Adrenal gland (tissue), 5 donors: ENCODE results near the gene B3GLCT.

Experiments used
- POLR2A ChIP-seq, 2 donors: fragments of 450-650 bp; IDR thresholded peaks; one replicate each; pipeline ENCODE4 v1.6.1; 2017; ENCODE audit warnings: antibody characterized with exemption in 2 of 2, mild to moderate bottlenecking in 2 of 2, moderate library complexity in 1 of 2
- TF ChIP-seq, protein P1 (sequence below), 6 experiments: fragments of 450-650 bp in 4 of 6; fragments of 200-600 bp in 2 of 6; sonication (generic) in 1 of 6; IDR thresholded peaks; 1 replicate in 5 of 6; 2 replicates in 1 of 6; pipeline versions ENCODE4 v1.5.1 to v1.8.0; 2016 to 2021; ENCODE audit warnings: antibody characterized with exemption in 6 of 6, mild to moderate bottlenecking in 2 of 6, moderate library complexity in 1 of 6
- donor health status: DM: no; HTN: no; CAD: no.

DNA sequence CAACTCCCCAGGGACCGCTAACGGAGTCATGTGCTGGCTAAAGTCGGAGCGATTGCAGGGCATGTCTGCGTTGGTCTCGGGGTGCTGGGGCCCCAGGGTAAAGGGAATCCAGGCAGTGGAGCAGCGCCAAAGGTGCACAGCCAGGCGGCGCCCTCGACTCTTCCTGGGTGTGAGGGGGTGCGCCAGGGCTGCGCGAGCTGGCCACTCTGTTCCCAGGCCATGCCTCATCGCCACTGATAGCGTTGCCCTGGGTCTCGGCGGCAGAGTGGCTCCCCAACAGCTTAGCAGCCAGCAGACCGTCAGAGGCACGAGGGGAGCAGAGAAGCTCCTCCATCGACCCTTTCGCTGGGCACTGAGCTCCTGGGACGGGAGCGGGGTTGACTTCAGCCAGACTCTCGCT is 152.7 kb downstream of the B3GLCT start:
- TF ChIP-seq, protein P1, sequence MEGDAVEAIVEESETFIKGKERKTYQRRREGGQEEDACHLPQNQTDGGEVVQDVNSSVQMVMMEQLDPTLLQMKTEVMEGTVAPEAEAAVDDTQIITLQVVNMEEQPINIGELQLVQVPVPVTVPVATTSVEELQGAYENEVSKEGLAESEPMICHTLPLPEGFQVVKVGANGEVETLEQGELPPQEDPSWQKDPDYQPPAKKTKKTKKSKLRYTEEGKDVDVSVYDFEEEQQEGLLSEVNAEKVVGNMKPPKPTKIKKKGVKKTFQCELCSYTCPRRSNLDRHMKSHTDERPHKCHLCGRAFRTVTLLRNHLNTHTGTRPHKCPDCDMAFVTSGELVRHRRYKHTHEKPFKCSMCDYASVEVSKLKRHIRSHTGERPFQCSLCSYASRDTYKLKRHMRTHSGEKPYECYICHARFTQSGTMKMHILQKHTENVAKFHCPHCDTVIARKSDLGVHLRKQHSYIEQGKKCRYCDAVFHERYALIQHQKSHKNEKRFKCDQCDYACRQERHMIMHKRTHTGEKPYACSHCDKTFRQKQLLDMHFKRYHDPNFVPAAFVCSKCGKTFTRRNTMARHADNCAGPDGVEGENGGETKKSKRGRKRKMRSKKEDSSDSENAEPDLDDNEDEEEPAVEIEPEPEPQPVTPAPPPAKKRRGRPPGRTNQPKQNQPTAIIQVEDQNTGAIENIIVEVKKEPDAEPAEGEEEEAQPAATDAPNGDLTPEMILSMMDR (IDR thresholded peaks at IDR 0.05) = no peak
- no peak for TF ChIP-seq POLR2A (IDR thresholded peaks at IDR 0.05)
